ENCODE results near the gene ITGA7.

The ITGA7 gene

DNA sequence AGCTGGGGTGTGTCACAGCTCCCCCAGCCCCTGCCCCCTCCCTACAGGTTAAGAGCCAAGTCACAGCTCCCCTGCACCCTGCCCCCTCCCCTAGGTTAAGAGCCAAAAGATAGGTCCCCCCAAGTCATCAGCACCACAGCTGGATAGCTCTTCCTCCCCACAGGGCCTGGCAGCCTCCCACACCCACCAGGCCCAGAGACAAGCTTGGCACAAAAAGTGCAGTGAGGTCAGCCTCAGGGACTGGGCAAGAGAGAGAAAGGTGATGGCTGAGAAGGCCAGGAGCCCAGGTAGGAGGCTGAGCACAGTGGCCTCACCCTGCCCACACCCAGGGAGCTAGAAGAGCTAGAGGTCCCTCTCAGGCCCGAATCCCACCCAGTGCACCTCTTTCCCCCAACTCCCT is 8.7 kb downstream of the ITGA7 start:
- no peak for DNase-seq (ENCODE audit: low spot score)

DNA sequence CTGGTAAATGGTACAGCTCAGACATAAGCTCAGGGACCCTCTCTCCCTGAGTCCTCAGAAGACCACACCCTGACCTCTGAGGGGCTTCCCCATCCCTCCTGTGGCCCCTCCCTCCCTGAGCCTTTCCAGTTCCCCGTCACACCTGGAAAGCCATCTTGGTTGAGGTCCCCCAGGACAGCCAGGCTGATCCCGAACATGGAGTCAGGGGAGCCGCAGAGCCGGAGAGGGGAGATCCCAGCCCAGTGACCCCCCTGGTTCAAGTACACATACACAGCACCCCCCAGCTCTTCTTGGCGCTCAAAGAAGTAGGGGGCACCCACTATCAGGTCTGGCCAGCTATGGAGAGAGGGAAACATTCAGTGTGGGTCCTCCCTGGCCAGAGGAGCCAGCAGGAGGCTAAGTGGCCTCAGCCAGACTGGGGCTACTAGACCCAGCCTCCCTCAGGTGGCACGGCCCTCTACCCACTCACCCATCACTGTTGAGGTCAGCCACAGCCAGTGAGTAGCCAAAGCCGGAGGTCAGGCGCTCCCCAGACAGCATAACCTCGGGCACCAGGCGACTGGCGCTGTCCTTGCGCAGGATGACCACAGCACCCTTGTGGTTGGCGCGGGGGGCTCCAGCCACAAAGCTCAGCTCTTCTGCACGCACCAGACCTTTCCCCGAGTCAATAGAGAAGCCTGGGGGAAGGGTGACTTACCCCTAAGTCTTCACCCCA is 9.3 kb downstream of the ITGA7 start:
- DNase-seq (ENCODE audit: low spot score) = no peak

DNA sequence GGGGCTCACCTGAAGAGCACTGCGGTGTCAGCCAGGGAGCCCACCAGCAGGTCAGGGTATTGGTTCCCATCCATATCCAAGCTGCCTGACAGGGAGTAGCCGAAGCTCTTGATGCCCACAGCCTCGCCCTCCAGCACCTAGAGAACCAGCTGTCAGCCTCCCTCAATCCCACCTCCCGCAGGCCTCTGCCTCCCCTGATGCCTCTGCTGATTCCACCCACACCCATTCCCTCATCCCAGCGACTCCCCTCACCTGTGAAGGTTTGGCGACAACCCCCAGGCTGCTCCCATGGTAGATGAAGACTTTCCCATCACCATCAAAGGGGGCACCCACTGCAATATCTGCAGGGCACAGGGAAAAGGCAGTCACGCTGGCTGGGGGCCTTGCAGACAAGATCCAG is 10.0 kb downstream of the ITGA7 start:
- no peak for DNase-seq (ENCODE audit: low spot score)

DNA sequence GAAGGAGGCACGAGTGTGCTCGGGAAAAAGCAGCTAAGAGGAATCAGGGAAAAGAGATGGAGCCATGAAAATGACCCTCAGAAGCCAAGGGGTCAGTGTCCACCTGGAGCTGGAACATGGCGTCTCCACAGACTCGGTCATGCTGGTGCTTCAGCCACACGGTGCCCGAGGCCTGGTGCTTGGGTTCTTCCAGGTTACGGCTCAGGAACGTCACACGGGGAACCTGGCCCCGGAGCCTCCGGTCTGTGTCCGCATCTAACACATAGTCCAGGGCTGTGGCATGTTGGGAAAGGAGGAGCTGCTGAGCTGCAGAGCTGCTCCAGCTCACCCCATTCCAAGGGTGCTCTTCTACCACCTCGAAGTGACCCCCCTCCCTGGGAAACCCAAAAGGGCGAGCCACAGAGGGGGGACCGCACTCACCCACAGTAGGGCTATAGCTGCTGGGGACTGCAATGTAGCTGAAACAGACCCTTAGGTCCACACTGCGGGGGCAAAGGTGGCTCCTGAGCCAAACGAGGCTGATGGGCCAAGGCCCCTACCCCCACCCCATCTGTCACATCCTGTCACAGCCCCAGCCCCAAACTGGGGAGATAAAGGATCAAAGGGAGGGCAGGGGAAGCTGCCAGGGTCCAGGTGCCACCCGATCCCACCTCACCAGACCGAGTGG is 10.8 kb downstream of the ITGA7 start:
- no peak for DNase-seq (ENCODE audit: low spot score)

DNA sequence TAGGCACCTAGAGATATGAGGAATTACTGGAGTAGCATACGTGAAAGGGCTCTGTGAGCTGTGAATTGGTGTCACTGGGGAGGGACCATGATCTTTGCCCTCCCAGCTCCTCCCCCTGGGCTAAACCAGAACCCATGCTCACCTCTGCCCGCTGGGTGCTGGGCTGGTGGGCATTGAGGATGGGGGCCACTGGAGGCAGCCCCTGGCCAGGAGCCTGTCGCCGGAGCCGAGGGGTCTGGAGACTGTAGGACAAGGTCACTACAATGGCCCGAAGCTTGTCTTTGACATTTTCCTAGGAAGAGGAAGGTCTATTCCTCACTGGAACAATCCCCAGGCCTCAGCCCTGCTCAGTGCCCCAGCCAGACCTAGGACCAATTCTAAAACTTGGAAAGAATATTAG is 11.6 kb downstream of the ITGA7 start:
- DNase-seq (ENCODE audit: low spot score) = no peak

DNA sequence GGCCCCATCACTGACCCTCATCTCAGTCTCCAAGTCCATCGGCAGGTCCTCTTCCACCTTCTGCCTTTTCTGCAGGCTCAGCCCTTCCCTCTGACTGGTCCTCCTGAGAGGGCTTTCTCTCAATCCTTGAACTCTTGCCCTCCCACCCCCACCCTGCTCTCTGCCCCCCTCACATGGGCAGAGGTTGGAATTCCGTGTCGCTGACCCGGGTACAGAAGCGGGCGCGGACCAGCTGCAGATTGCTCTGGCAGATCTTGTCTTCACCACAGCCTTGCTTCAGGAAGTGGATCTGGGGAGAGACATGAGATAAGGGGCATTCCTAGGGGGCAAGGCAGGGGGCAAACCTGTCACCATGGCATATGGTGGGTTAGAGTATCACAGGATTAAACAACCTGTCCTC is 12.4 kb downstream of the ITGA7 start:
- DNase-seq (ENCODE audit: low spot score) = no peak

DNA sequence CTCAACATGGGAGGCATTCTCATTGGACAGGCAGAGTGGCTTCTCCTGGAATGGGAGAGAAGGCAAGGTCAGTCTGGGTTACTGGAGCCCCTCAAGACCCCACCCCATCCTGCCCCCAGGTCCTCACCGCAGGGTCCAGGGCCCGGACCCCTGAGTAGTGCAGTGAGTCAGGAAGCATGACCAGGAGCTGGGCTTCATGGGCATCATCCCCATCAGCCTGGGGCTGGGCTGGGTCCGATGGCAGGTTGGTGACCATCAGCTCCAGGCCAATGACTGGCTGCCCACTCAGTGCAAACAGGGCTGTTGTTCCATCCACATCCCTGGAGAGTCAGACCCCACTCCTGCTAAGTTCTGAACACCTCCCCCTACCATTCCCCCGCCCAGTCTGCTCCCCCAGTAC is 13.1 kb downstream of the ITGA7 start:
- DNase-seq (ENCODE audit: low spot score) = no peak

DNA sequence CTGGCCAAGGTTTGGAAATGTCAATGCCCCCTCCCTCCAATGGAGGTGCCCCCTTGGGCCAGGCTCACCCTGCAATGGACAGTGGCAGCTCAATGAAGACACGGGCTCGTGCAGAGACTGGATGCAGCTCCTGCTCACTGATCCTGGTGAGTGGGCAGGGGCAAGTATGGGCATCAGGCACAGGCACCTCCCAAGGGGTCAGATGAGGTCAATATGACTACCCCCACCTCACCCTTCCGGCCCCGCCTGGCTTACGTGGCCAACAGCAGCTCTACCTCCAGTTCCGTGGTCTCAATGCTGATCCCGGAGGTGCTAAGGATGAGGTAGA is 13.6 kb downstream of the ITGA7 start:
- no peak for DNase-seq (ENCODE audit: low spot score)

DNA sequence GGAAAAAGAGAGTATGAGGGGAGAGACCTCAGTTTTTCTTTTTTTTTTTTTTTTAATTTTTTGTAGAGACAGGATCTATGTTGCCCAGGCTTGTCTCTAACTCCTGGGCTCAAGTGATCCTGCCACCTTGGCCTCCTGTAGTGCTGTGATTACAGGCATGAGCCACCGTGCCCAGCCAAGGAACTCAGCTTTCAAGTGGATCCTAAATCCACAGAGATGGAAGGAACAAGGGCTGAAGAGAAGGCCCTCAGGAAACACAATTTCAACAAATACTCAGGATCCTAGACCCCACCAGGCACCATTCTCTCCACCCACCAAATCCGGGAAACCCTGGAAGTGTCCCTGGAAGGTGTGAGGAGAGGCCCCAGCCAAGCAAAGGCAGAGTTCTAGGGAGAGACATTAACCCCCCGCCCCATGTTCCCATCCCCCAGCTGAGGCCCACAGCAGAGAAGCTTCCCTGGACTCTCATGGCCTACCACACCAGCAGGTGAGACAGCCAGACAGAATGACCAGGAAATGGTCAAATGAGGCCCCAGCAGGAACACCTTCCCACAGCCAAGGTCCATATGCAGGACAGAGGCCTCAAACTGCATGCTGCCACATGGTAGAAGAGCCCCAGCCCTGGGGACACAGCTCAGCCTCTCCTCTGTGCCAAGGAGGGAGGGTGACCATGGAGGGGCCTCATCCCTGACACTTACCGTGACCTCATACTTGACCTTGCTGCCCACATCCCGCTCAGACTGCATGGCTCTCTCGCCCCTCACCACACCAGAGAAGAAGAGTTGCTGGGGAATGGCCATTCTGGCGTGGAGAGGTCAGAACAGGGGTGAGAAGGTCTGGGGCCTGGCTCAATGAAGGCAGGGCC is 14.1 kb downstream of the ITGA7 start:
- no peak for DNase-seq (ENCODE audit: low spot score)

DNA sequence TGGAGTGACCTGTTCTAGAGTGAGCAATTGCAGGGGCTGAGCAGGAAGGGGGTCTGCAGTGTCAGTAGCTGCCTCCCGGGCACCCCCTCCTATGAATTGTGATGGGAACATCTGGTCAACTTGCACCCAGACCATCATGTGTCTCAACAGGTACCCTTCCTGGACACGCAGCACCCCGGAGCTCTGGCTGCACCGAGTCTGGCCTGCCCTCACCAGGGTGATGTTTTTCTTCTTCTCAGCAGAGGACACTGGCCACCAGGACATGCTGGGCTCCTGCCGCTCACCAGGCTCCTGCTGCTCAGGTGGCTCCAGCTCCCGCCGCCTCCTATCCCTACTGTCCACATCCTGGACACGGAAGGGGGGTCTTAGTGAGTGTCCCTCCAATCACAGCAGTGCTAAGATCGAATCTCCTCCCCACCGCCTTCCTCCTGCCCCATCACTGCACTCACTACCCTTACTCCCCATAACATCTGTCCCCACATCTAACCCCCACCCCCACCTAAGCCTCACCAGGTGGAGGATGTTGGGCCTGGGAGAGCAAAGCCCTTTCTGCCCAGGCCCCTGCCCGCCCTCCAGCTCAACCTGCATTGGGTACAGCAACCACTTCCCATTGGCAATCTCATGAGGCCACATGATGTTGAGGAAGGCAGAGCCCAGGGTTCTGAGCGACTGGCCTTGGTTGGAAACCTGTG is 14.9 kb downstream of the ITGA7 start:
- no peak for DNase-seq (ENCODE audit: low spot score)

DNA sequence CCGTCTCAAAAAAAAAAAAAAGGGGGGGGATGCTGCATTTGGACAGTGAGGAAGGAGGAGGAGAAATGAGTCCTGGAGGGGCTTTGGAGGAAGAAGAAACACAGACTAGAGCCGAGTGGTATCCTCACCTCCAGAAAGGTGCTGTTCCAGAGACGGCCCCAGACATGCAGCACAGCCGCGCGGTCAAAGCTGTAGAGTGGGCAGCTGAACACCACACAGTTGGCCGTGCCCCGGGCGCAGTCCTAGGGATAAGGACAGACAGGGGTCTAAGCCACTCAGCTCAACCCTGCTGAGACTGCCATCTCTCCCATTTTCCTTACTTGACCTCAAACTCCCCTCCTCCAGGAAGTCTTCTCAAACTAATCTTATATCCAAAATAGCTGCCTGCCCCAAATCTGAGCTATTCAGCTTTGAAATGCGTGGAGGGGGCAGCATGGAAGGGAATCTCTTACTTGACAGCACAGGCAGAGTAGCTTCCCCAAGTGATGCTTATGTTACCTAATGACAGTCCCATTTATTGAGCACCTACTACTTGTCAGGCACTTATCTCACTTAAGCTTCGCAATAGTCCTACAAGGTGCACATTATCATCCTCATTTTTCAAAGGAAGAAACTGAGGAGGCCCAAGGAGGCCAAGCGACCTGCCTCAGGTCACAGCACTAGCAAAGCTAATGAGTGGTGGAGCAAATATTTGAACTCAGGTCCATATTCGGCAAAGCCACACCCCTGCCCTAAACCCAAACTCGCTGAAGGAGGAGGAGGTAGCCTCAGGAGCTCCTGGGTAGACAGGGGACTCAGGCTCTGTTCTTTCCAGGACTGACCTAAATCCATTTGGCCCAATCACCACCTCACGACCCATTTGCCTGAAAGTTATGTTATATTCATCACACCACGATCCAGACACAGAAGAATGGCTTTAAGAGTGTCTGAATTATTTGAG is 18.7 kb downstream of the ITGA7 start:
- no peak for DNase-seq (ENCODE audit: low spot score)

DNA sequence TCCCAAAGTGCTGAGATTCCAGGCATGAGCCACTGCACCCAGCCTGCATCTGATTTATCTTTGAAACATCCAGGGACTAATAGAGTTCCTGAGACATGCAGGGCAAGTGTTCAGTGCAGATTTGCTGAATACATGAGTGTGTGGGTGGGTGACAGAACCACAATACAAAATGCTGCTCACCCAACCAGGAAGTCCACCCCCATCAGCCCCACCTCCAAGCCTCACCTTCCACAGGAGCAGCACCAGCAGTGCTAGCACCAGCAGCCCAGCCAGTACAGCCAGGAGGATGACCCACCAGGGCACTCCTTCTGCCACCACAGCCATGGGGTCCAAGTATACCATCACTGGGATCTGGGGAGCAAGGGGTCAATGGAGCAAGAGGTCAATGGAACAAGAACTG is 20.0 kb downstream of the ITGA7 start:
- no peak for DNase-seq (ENCODE audit: low spot score)

DNA sequence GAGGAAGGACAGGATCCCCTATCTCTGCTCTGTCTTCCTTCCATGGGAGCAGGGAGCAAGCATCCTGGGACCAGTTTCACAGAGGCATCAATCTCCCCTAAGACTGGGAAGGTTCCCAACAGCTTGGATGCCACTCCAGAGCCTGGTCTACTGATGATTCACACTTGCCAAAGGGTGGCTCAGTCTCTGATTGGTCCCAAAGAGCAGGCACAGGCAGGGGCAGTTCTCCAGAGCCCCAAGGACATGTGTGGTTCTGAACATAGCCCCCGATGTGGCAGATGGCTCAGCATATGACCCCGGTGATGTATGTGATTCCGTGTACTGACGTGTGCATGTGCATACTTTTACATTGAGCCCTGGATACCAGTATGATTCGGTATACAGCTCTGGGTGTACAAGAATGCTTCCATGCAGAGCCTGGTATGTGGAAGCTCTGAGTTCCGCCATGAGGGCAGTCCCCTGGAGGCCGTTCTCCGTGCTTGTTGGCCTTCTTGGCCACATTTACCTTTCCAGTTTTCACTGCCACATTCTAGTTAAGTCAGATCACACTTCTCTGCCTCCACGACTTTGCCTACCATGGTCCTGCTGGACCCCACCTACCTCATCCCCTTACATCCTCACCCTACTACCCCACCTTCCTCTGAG is 21.2 kb downstream of the ITGA7 start:
- DNase-seq (ENCODE audit: low spot score) = no peak

DNA sequence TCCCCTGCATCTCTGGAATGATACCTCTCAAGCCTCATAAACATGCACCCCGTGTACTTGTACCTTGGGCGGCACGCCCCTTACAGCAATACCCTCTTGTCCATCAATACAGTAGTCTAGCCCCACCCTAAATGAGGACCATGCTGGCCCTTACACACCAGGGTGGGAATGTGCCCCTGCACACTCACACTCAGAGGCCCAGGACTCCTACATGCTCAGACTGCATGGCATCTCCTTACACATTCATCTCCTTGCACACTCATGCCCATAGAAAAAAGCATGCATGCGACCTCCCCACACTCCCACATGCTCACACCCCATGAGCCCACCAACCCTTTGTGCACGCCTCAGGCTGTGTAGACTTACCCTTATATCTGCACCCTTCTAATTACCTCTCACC is 22.0 kb downstream of the ITGA7 start:
- DNase-seq (ENCODE audit: low spot score) = no peak

DNA sequence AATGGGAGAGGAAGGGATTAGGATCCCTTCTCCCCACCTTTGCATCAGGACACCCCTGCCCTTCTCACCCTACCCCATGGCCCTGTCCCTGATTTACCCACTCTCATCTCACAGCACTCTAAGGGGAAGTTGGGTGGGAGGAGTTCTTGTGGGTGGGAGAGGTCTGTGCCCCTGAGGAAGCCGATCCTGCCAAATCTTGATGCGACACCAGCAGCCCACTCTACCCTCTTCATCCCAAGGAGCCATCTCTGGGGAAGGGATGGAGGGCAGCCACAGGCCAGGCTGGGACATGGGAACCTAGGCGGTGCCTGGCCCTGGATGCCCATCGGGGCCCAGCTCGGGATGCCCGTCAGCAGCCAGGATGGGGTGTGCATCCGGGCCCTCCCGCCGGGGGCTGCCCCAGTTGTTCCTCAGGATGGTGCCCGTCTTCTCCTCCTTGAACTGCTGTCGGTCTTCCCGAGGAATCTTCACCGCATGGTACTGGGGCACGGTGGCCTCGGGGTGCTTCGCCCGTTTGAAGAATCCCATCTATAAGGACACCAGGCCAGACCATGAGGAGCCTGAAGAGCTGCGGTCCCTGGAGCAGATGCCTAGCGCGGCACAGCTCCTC is 22.8 kb downstream of the ITGA7 start:
- DNase-seq (ENCODE audit: low spot score) = no peak

DNA sequence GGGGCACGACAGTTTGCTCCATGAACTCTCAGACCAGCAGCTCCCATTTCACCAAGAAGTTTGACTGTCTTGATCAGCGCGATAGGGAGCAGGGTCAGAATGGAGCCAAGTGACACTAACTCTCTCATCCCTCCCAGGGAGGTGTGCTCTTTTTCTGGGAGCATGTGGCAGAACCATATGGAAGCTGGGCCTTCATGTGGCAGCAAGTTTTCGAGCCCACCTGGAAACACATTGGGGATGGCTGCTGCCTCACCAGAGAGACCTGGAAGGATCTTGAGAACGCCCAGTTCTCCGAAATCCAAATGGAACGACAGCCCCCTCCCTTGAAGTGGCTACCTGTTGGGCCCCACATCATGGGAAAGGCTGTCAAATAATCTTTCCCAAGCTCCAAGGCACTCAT is 24.0 kb downstream of the ITGA7 start:
- no peak for DNase-seq (ENCODE audit: low spot score)

DNA sequence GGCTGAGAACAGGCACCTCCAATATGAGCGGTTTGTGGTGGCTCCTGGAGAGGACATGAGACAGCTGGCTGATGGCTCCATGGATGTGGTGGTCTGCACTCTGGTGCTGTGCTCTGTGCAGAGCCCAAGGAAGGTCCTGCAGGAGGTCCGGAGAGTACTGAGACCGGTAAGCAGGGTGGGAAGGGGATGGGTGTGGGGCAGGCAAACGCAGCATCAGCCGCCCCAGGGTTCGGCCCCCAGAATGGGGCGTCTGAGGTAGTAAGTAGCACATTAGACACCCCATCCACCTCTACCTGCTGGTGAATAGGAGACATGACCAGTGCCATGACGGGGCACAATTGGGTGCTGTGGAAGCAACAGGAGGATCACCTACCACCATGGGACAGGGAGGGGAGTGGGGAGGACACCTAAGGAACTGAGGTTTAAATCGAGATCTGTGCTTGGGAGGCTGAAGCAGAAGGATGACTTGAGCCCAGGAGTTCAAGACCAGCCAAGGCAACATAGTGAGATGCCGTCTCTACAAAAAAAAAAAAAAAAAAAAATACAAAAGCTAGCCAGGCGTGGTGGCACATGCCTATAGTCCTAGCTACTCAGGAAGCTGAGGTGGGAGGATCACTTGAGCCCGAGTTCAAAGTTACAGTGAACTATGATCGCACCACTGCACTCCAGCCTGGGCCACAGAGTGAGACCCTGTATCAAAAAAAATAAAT is 25.5 kb downstream of the ITGA7 start:
- no peak for DNase-seq (ENCODE audit: low spot score)

DNA sequence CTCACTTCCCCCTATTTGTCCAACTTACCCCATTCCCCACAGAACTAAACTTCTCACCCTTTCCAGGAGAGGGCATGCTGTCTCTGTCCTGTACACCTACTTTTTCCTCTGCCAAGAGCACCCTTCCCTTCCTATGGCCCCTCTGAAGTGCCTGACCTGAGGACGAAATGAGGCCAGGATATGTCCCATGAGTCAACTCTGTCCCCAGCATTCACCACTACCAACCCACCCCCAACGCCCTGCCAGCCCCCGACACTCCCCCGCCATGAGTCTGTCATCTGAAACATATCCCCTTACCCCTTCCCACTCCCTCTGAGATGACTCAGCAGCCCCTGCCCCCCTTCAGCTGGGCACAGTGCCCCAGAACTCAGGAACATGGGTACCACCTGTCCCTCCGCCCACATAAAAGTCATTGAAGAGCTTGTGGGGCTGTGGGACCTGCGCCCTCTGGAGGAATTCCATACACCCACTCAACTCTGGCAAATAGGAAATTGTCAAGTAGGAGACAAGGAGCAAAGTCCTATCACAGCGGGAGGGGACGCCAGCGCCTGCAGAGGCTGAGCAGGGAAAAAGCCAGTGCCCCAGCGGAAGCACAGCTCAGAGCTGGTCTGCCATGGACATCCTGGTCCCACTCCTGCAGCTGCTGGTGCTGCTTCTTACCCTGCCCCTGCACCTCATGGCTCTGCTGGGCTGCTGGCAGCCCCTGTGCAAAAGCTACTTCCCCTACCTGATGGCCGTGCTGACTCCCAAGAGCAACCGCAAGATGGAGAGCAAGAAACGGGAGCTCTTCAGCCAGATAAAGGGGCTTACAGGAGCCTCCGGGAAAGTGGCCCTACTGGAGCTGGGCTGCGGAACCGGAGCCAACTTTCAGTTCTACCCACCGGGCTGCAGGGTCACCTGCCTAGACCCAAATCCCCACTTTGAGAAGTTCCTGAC is 26.3 kb downstream of the ITGA7 start:
- DNase-seq (ENCODE audit: low spot score) = peak; percentile 66

DNA sequence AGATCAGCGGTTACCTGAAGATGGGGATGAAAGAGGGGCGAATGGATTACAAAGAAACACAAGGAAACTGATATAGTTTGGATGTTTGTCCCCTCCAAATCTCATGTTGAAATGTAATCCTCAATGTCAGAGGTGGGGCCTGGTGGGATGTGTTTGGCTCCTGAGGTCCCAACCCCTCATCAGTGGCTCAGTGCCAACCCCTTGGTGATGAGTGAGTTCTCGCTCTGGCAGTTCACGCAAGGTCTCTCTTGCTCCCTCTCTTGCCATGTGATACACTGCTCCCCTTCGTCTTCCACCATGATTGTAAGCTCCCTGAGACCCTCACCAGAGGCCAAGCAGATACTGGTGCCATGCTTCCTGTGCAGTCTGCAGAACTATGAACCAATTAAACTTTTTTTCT is 28.0 kb downstream of the ITGA7 start:
- no peak for DNase-seq (ENCODE audit: low spot score)
